T-helper 17 cell (primary cell): ENCODE results near the gene KLHL14. TPM values are rescaled to one million over a fixed set of nuclear protein-coding genes. Genes with fewer than 3 reads are reported as not detected.

ENCODE experiments used
- ATAC-seq: fragments of 150-1000 bp; cut with Tn5 transposase; 2 replicates; pipeline ENCODE4 v1.10.0; 2021; ENCODE audit warnings: mild to moderate bottlenecking, moderate library complexity
- DNase-seq, 3 donors: peaks; one replicate each; pipeline versions ENCODE4 v3.0.0 to v3.0.0-alpha.2; 2020 to 2021
- H3K9me3 ChIP-seq: one replicate; pipeline ENCODE4 v1.7.0; 2013; ENCODE audit warnings: low read length, mild to moderate bottlenecking; ENCODE audit not compliant: control insufficient read depth, poor library complexity, severe bottlenecking
- H3K27ac Mint-ChIP-seq: one replicate; pipeline ENCODE4 v1.8.0; 2022; ENCODE audit warnings: mild to moderate bottlenecking, moderate library complexity, mixed read lengths
- H3K27me3 Mint-ChIP-seq: one replicate; pipeline ENCODE4 v1.8.0; 2022; ENCODE audit warnings: mixed read lengths
- H3K36me3 Mint-ChIP-seq: one replicate; pipeline ENCODE4 v1.8.0; 2022; ENCODE audit warnings: low read depth, mixed read lengths
- H3K4me1 Mint-ChIP-seq: one replicate; pipeline ENCODE4 v1.8.0; 2022; ENCODE audit warnings: mild to moderate bottlenecking, mixed read lengths
- H3K4me3 Mint-ChIP-seq: one replicate; pipeline ENCODE4 v1.8.0; 2022; ENCODE audit warnings: mild to moderate bottlenecking, moderate library complexity, mixed read lengths
- total RNA-seq, 4 donors: library from RNA in 2 of 4; stranded (reverse) in 2 of 4; gene quantifications; one replicate each; pipeline ENCODE4 v1.2.3 and lab custom pipeline; 2022 to 2026

The KLHL14 gene
- total RNA-seq, 2 donors from 2014 or later, result 0.77 TPM; not detected in 1

- Mint-ChIP-seq H3K4me3 (no peak overlapping the region), H3K4me1 (no peaks in the 10 kb centered on the region), H3K36me3 (no peaks in the 10 kb centered on the region), H3K27me3 (no peaks in the 10 kb centered on the region), H3K27ac (no peak overlapping the region)
- DNase-seq, result no peak
- no peaks in the 10 kb centered on the region for H3K9me3 ChIP-seq
- no peak for ATAC-seq
Observed at GRCh38 chr18:32634876-32635431, 137.9 kb downstream of the KLHL14 start.

- no peaks in the 10 kb centered on the region for H3K27me3 Mint-ChIP-seq
- DNase-seq (no peak), ATAC-seq (no peak)
- H3K4me1 Mint-ChIP-seq, result no peaks in the 10 kb centered on the region
- H3K9me3 ChIP-seq, result no peaks in the 10 kb centered on the region
- no peaks in the 10 kb centered on the region for H3K36me3 Mint-ChIP-seq
- H3K27ac Mint-ChIP-seq, result no peak overlapping the region
- H3K4me3 Mint-ChIP-seq, result no peak overlapping the region
Observed at GRCh38 chr18:32629981-32630700, 142.7 kb downstream of the KLHL14 start.

GRCh38 chr18:32629292-32629691 is 143.5 kb downstream of the KLHL14 start:
- DNase-seq (no peak), ATAC-seq (no peak)
- Mint-ChIP-seq H3K4me3 (no peak overlapping the region), H3K4me1 (no peaks in the 10 kb centered on the region), H3K27ac (no peak overlapping the region), H3K36me3 (no peaks in the 10 kb centered on the region), H3K27me3 (no peaks in the 10 kb centered on the region)
- no peaks in the 10 kb centered on the region for H3K9me3 ChIP-seq

GRCh38 chr18:32624182-32624723 is 148.6 kb downstream of the KLHL14 start:
- Mint-ChIP-seq H3K36me3 (no peaks in the 10 kb centered on the region), H3K4me1 (no peaks in the 10 kb centered on the region), H3K4me3 (no peak overlapping the region), H3K27me3 (peaks cover 13% of the 10 kb centered on the region), H3K27ac (no peak overlapping the region)
- DNase-seq (no peak), ATAC-seq (no peak)
- no peaks in the 10 kb centered on the region for H3K9me3 ChIP-seq

- ATAC-seq (no peak), DNase-seq (no peak)
- Mint-ChIP-seq H3K36me3 (no peaks in the 10 kb centered on the region), H3K27ac (no peak overlapping the region), H3K27me3 (peaks cover 15% of the 10 kb centered on the region), H3K4me3 (no peak overlapping the region), H3K4me1 (no peaks in the 10 kb centered on the region)
- no peaks in the 10 kb centered on the region for H3K9me3 ChIP-seq
Observed at GRCh38 chr18:32623563-32623962, 149.3 kb downstream of the KLHL14 start.
